Myocyte (in vitro differentiated cells): Measurements from ENCODE around the gene TEX50. TPM values are rescaled to one million over a fixed set of nuclear protein-coding genes. Genes with fewer than 3 reads are reported as not detected.
"Not testable (repeated sequence)": the region's sequence is repeated elsewhere in the genome, so short reads cannot be mapped to it uniquely, and the experiment has no call there.

Experiments used
- DNase-seq: peaks from one replicate; pipeline ENCODE4 v3.0.0-alpha.2; 2012; ENCODE audit warnings: low read depth
- polyA plus RNA-seq: library from polyadenylated mRNA; unstranded; fragments of >200 nt; gene quantifications from one replicate; pipeline ENCODE4 v1.2.1, GENCODE V29; 2012; ENCODE audit warnings: missing spikeins
- total RNA-seq: library from RNA; depleted of rRNA; stranded (reverse); fragments of >200 nt; gene quantifications from 2 replicates; pipeline ENCODE4 v1.2.3, GENCODE V29; 2014

TEX50 gene, protein sequence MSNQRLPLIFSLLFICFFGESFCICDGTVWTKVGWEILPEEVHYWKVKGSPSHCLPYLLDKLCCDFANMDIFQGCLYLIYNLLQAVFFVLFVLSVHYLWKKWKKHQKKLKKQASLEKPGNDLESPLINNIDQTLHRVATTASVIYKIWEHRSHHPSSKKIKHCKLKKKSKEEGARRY
- not detected in 2 replicates for total RNA-seq
- polyA plus RNA-seq = not detected

GRCh38 chr1:173635116-173635515 is at the start of gene TEX50:
TSS of gene TEX50 (plus strand) at chr1:173635338. CDS start at chr1:173635522, 184 bp downstream.
- no peak for DNase-seq

- DNase-seq = no peak
Observed at GRCh38 chr1:173590557-173590956, 44.6 kb upstream of the TEX50 start.

- not testable (repeated sequence) for DNase-seq
Observed at GRCh38 chr1:173591138-173591537, 44.0 kb upstream of the TEX50 start.

- no peak for DNase-seq
Observed at GRCh38 chr1:173596097-173596825, 38.9 kb upstream of the TEX50 start.

DNA sequence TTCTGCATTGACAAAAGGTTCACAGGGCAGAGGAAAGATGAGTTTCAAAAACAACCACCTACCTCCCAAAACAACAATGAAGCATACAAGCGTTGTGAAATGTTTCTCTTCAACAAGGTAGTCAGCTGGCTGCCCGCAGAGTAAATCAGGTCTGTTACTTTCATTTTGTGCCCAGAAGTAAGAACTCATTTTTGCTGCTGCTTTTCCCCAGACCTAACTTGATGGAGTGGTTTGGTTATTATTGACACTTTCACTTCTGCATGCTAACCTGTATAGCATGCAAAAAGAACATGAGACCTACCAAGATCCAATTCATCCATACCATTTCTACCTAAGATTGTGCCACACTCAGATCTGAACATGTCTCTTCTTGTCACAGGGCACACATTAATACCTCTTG is 33.5 kb upstream of the TEX50 start:
- DNase-seq = no peak

- peak; percentile 55 for DNase-seq
Observed at GRCh38 chr1:173603056-173603591, 32.0 kb upstream of the TEX50 start, which contains the start of gene SLC9C2. TSS of gene SLC9C2 (minus strand) at chr1:173603072. CDS start at chr1:173601776, 1,296 bp downstream.

DNA sequence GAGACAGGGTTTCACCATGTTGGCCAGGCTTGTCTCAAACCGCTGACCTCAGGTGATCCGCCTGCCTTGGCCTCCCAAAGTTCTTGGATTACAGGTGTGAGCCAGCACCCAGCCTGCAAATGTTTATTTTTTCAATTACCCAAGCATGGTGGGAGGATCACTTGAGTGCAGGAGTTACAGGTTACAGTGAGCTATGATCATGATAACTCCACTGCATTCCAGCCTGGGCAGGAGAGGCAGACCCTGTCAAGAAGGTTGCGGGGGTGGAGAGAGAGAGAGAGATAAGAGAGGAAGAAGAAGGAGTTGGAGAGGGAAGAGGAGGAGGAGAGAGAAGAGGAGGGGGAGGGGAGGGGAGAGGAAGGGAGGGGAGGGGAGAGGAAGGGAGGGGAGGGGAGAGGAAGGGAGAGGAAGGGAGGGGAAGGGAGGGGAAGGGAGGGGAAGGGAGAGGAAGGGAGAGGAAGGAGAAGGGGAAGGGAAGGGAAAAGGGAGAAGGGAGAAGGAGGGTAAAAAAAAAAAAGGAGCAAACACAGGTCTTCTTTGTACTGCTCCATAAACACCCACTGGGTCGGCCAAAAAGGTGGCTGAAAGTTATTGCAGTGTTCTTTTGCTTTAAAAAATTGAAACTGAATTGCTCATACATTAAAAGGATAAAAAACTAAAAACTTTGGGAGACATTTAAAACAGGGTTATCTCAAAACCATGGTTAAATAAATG is 26.5 kb upstream of the TEX50 start:
- no peak for DNase-seq

DNA sequence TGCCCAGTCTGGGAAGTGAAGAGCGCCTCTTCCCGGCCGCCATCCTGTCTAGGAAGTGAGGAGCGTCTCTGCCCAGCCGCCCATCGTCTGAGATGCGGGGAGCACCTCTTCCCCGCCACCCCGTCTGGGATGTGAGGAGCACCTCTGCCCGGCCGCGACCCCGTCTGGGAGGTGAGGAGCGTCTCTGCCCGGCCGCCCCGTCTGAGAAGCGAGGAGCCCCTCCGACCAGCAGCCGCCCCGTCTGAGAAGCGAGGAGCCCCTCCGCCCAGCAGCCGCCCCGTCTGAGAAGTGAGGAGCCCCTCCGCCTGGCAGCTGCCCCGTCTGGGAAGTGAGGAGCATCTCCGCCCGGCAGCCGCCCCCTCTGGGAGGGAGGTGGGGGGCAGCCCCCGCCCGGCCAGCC is 22.1 kb upstream of the TEX50 start:
- not testable (repeated sequence) for DNase-seq

DNA sequence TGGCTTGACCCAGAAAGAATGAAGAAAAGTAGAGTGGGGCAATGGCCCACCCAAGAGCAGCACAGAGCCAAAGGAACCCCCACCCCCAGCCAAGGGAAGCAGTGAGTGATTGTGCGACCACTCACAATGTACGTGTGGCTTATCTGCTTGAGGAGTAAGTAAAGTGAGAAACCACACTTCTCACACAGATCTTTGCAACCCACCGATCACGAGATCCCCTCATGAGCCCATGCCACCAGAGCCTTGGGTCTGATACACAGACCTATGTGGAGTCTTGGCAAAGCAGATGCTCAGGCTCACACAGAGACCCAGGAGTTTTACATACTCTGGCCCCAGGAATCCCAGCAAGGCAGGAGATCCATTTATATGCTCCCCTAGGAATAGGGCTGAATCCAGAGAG is 18.3 kb upstream of the TEX50 start:
- no peak for DNase-seq

DNA sequence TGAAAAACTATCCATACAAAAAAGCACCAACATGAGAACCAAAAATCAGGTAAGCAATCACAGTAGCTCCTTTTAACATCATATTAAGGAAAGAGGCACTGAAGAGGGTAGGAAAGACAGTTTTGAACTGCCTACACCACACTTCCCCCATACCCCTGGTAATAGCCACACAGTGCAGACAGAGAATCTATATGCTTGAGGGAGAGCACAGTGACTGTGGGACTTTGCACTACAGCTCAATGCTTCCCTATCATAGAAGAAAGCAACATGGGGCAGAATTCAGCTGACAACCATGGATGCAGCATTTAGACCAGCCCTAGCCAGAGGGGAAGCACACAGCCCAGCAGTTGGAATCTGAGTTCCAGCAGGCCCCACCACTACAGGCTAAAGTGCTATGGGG is 7.9 kb upstream of the TEX50 start:
- DNase-seq = no peak

GRCh38 chr1:173628888-173629287 is 6.2 kb upstream of the TEX50 start:
- no peak for DNase-seq

GRCh38 chr1:173637236-173638042 is 2.3 kb downstream of the TEX50 start:
- not testable (repeated sequence) for DNase-seq

DNA sequence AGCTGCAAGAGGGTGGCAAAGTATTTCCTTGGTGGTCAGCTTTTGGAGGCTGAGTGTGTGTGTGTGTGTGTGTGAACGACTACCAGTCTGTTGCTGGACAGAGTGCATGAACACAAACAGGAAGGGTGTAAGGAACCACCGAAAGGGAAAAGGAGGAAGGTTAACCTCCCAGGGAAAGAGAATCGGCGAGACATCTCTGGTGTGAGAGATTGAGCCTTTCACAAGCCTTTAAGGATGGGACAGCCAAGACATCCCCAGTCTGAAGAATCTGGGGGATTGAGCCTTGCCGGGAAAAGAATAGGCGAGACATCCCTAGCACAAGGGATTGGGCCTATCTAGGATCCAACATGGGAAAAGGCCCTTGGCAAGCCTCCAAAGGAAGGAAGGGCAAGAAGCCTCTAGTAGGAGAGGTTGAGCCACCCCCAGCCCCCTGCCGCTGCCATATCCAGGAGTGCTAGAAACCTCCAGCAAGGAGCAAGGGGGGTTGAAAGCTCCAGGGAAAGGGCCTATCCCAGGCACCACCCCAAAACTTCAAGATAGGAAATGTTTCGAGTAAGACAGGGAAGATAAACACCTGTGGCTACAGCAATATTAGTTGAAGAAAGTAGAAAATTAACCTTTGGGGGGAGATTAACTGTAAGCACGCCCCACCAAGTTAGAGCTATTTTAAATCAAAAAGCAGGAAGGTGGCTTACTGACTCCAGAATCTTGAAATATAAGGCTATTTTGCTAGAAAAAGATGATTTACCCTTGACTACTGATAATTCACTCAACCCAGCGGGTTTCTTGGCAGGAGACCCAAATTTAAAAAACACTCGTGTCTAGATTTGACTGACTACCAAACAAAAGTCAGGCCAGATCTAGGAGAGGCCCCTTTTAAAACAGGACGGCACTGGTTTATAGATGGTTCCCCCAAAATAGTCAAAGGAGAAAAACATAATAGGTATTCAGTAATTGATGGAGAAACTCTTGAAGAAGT is 3.2 kb downstream of the TEX50 start:
- no peak for DNase-seq

DNA sequence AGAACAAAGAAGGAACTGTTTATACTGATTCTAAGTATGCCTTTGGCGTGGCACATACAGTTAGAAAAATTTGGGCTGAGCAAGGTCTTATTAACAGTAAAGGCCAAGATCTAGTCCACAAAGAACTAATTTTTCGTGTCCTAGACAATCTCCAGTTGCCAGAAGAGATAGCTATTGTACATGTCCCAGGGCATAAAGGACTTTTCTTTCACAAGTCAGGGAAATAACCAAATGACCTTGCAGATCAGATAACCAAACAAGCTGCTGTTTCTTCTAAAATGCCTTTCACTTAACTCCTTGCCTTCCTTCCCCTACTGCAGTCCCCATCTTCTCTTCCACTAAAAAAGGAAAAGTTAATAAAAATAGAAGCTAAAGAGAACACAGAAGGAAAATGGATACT is 4.0 kb downstream of the TEX50 start:
- no peak for DNase-seq

- not testable (repeated sequence) for DNase-seq
Observed at GRCh38 chr1:173642450-173643139, 7.5 kb downstream of the TEX50 start.

GRCh38 chr1:173646656-173647055 is 11.5 kb downstream of the TEX50 start:
- no peak for DNase-seq

DNA sequence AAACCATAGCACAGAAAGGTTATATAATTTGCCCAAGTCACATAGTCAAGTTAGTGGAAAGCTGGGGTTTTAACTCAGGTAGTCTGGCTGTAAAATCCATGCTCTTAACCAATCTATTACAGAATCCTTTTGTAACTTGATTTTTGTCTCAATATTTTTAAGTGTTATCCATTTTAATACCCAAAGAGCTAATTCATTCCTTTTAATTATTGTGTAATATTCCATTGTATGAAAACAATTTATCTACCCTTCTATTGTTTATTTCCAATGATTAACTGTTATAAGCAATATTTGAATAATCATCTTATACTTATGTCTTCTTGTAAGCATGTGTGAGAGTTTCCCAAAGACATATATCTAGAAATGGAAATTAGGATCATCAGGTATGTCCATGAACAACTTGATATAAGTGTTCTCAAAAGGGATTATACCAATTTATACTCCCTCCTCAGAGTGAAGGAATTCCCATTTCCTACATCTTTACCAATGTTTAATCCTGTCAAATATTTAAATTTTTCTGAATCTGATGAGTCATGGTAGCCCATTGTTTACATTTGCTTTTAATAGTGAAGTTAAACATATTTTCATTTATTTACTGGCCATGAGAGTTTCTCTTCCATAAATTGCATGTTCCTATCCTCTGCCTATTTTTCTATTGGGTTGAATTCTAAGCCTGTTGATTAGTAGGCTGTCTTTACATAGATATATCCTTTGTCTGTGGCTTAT is 13.9 kb downstream of the TEX50 start:
- DNase-seq = no peak

DNA sequence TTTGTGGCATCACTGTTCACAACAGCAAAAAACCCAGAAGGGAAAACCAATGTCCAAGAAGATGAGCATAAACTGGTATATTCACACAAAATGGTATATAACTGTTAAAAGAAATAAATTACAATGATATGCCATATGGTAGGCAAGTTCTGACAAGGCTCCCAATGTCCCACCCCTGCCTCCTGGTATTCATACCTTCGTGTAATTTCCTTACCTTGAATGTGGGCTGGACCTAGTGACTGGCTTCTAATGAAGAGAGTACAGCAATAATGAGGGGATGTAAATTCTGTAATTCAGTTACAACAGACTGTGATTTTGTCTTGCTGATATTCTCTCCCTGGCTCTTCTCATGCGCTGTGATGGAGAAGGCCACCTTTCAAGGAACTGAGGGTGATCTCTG is 25.2 kb downstream of the TEX50 start:
- no peak for DNase-seq

- DNase-seq = no peak
Observed at GRCh38 chr1:173661271-173661670, 26.1 kb downstream of the TEX50 start.
